Body of pancreas (tissue), 4 donors: Measurements from ENCODE around the gene CCDC87. TPM values are rescaled to one million over a fixed set of nuclear protein-coding genes. Genes with fewer than 3 reads are reported as not detected.
"Not testable (repeated sequence)": the region's sequence is repeated elsewhere in the genome, so short reads cannot be mapped to it uniquely, and the experiment has no call there.

Source experiments
- ATAC-seq: fragments of 150-250 bp; one replicate; pipeline ENCODE4 v1.9.1; 2016
- DNase-seq, 4 donors: peaks; one replicate each; pipeline ENCODE4 v3.0.0-alpha.2; 2019
- H3K27ac ChIP-seq, 4 donors: fragments of 200-600 bp; sonication (generic); 1 replicate in 3 of 4; 2 replicates in 1 of 4; pipeline versions ENCODE4 v1.5.1 to v1.6.1; 2016 to 2019; ENCODE audit warnings: mild to moderate bottlenecking in 1 of 4, mixed read lengths in 1 of 4, moderate library complexity in 1 of 4
- H3K27me3 ChIP-seq, 2 donors: fragments of 200-600 bp; sonication (generic); one replicate each; pipeline ENCODE4 v1.6.0; 2016; ENCODE audit warnings: mild to moderate bottlenecking in 1 of 2
- H3K36me3 ChIP-seq, 2 donors: fragments of 200-600 bp; sonication (generic); replicated peaks in 1 of 2; 2 replicates each; pipeline ENCODE4 v1.5.1; 2016; ENCODE audit warnings: low read depth in 2 of 2; ENCODE audit not compliant: insufficient read depth in 1 of 2
- H3K4me1 ChIP-seq: fragments of 200-600 bp; sonication (generic); one replicate; pipeline ENCODE4 v1.6.0; 2016
- H3K4me3 ChIP-seq, 2 donors: fragments of 200-600 bp; sonication (generic); 1 replicate in 1 of 2; 2 replicates in 1 of 2; pipeline ENCODE4 v1.5.1; 2016 to 2019
- H3K9me3 ChIP-seq, 3 donors: fragments of 200-600 bp; sonication (generic); 1 replicate in 2 of 3; 2 replicates in 1 of 3; pipeline ENCODE4 v1.5.1; 2016
- POLR2A ChIP-seq, 3 donors: fragments of 450-650 bp; IDR thresholded peaks; one replicate each; pipeline ENCODE4 v1.6.1; 2016; ENCODE audit warnings: antibody characterized with exemption in 3 of 3, mild to moderate bottlenecking in 2 of 3
- WGBS, 2 donors: methylation state at CpG; one replicate each; pipeline ENCODE4 v1.1.5; 2017; 5-methylcytosine and 5-hydroxymethylcytosine counted together
- intact Hi-C: fragments of 100-400 bp; cut with DNase I; formaldehyde crosslinking; loops from one replicate; pipeline ENCODE4 v1.15.1; 2023
- total RNA-seq, 2 donors: library from RNA; depleted of rRNA; stranded (reverse); fragments of >200 nt; gene quantifications; one replicate each; pipeline ENCODE4 v1.1.0, GENCODE V29; 2016
- TF ChIP-seq, protein P1 (sequence below), 7 experiments: fragments of 450-650 bp in 4 of 7; fragments of 200-600 bp in 3 of 7; sonication (generic) in 3 of 7; IDR thresholded peaks; one replicate each; pipeline ENCODE4 v1.5.1; 2016 to 2019; ENCODE audit warnings: antibody characterized with exemption in 7 of 7

Gene CCDC87
- total RNA-seq, 2 donors from 2014 or later, result under 0.01 TPM; not detected in 1

DNA sequence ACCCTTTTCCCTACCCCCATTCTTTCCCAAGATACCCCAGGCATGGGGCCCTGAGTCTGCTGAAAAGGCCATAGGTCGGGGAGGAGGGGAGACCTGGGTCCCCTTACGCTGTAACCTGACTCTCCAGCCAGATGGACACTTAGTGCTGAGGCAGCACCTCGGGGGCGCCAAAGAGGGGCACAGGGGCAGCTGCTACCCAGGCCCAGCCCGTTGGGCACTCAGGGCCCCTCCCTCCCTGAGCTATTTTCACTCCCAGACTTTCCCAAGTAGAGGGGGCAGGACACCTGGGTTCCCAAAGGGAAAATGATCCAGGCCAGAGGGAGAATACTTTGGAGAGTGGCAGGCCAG, 45.2 kb downstream of the CCDC87 start:
- no peak overlapping the region for H3K27ac ChIP-seq
- DNase-seq (no peak), ATAC-seq (no peak)
- H3K9me3 ChIP-seq, result no peaks in the 10 kb centered on the region
- no peak overlapping the region for H3K4me3 ChIP-seq
- TF ChIP-seq, protein P1, sequence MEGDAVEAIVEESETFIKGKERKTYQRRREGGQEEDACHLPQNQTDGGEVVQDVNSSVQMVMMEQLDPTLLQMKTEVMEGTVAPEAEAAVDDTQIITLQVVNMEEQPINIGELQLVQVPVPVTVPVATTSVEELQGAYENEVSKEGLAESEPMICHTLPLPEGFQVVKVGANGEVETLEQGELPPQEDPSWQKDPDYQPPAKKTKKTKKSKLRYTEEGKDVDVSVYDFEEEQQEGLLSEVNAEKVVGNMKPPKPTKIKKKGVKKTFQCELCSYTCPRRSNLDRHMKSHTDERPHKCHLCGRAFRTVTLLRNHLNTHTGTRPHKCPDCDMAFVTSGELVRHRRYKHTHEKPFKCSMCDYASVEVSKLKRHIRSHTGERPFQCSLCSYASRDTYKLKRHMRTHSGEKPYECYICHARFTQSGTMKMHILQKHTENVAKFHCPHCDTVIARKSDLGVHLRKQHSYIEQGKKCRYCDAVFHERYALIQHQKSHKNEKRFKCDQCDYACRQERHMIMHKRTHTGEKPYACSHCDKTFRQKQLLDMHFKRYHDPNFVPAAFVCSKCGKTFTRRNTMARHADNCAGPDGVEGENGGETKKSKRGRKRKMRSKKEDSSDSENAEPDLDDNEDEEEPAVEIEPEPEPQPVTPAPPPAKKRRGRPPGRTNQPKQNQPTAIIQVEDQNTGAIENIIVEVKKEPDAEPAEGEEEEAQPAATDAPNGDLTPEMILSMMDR (IDR thresholded peaks at IDR 0.05), result no peak
- TF ChIP-seq POLR2A (IDR thresholded peaks at IDR 0.05), result no peak
- no peaks in the 10 kb centered on the region for H3K36me3 ChIP-seq
- WGBS, 2 donors, result 41 to 65% methylated on average over 3 to 5 of the region's 5 CpGs
- H3K27me3 ChIP-seq, result no peaks in the 10 kb centered on the region
- intact Hi-C loops, result no loop called here
- peaks cover 21% of the 10 kb centered on the region for H3K4me1 ChIP-seq

DNA sequence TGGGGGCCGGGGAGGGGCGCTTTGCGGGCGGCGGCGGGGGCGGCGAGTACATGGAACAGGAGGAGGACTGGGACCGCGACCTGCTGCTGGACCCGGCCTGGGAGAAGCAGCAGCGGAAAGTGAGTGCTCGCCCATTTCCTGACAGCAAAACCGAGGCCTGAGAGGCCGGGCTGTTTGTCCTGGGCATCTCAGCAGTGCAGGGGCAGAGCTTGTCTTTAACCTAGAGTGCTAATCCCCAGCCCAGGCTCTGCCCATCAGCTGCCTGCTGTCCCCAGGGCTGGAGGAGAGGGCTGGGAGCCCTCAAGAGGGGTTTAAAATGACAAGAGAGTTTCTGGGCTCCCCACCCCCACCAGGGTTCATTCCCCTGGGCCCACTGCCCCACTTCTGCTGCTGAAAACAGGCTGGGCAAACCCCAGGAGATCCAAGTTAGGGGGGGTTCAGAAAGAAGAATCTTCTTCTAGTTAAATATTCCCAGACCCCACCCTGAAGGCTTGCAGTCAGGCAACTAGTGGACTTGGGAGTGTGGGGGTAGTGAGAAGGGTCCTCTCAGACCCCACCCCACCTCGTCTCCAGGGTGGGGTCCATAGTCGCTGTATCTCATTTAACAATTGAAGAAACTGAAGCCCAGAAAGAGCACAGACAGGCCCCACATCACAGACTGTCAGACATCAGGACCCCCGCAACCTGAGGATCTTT, 45.7 kb downstream of the CCDC87 start:
- Histone ChIP-seq H3K27me3 (no peaks in the 10 kb centered on the region), H3K36me3 (no peaks in the 10 kb centered on the region), H3K9me3 (no peaks in the 10 kb centered on the region), H3K27ac (no peak overlapping the region), H3K4me1 (peaks cover 21% of the 10 kb centered on the region), H3K4me3 (no peak overlapping the region)
- 37 to 59% methylated on average over 3 to 15 of the region's 18 CpGs for WGBS, 2 donors
- DNase-seq (no peak), ATAC-seq (no peak)
- TF ChIP-seq POLR2A (IDR thresholded peaks at IDR 0.05), result no peak
- TF ChIP-seq, protein P1 (IDR thresholded peaks at IDR 0.05), result no peak
- intact Hi-C loops, result no loop called here

DNA sequence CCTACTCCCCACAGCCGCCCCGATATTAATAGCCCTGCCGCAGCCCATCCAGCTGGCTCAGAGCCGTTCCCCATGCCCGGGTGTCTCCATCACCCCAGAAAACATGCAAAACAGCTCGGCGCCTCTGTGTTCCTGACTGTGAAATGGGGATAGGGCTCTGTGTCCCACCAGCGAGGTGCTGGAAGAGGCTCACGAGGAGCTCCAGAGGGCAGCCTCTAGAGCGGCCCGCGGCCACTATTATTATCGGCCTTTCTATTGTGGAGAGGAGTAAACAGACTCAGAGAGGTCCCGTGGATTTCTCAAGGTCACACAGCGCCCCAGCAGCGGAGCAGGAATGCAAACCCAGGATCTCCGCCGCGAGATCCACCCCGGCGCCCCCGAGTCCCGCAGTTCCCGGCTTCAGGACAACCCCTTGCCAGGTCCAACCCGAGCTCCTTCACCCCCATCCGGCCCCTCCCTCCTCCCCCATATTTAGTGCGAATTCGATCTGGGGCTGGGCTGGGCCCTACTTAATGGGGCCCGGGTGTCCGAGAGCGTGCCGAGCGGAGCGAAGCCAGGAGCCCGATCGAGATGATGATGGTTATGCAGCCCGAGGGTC, 46.4 kb downstream of the CCDC87 start, which contains the start of gene ACTN3:
ACTN3 (plus strand) TSS at position 536 of the 598 bp plus-strand sequence; CDS start at position 571, 35 bp downstream.
- no peak for ATAC-seq
- DNase-seq, result peak; percentile 24 to 33 (median 32)
- intact Hi-C loops, result no loop called here
- Histone ChIP-seq H3K27me3 (no peaks in the 10 kb centered on the region), H3K27ac (peak within 1 kb of the TSS in 2 of 4 donors; percentile 80 to 81), H3K36me3 (peaks cover 0 to 3% of the 10 kb centered on the region in 2 donors), H3K9me3 (no peaks in the 10 kb centered on the region), H3K4me1 (peaks cover 21% of the 10 kb centered on the region), H3K4me3 (peak within 1 kb of the TSS; percentile 35 to 79)
- TF ChIP-seq, protein P1 (IDR thresholded peaks at IDR 0.05), result no peak
- TF ChIP-seq POLR2A (IDR thresholded peaks at IDR 0.05), result no peak
- WGBS, 2 donors, result 3% methylated on average over 19 to 37 of the region's 37 CpGs

DNA sequence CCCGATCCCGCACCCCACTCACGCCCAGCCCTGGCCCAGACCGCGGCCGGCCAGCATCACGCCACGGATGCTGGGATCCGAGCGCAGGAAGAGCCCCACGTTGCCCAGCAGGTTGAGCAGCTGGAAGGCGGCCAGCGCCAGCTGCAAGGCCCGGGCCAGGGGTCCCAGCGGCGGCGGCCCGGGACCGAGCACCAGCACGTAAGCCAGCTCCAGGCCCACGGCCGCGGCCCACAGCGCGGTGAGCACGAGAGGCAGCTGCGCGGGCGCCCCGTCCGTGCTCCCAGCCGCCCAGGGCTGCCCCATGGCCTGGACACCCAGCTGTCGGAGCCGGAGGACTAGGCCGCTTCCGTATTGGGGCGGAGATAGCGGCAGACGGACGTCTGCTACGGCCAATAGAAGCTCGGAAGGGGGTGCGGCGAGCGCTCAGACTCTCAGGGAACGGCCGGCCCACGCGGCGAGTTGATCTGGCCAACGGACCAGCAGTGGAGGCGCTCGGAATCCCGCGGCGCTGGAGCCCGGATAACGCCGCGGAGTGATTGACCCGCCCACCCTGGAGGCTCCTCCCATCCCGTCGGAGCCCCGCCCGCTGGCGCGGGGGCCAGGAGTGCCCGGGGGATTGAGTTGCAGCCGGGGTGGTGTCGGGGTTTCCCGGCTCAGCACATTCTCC, 47.0 kb downstream of the CCDC87 start, which contains the start of gene ZDHHC24:
ZDHHC24 (minus strand) TSS at position 348 of the 667 bp plus-strand sequence; CDS start at position 303, 45 bp downstream.
- TF ChIP-seq, protein P1 (IDR thresholded peaks at IDR 0.05), result peak in 1 of 7 experiments; percentile 2
- peak; percentile 69 to 82 (median 76) for TF ChIP-seq POLR2A (IDR thresholded peaks at IDR 0.05)
- no peaks in the 10 kb centered on the region for H3K9me3 ChIP-seq
- 0% methylated on average over 17 to 69 of the region's 71 CpGs for WGBS, 2 donors
- DNase-seq (peak; percentile 97 to 98 (median 98)), ATAC-seq (peak; percentile 97)
- peaks cover 0 to 4% of the 10 kb centered on the region in 2 donors for H3K36me3 ChIP-seq
- peaks cover 21% of the 10 kb centered on the region for H3K4me1 ChIP-seq
- no peaks in the 10 kb centered on the region for H3K27me3 ChIP-seq
- H3K27ac ChIP-seq, result peak within 1 kb of the TSS in 2 of 4 donors; percentile 80 to 81
- peak within 1 kb of the TSS; percentile 35 to 79 for H3K4me3 ChIP-seq
- intact Hi-C loops, result no loop called here

DNA sequence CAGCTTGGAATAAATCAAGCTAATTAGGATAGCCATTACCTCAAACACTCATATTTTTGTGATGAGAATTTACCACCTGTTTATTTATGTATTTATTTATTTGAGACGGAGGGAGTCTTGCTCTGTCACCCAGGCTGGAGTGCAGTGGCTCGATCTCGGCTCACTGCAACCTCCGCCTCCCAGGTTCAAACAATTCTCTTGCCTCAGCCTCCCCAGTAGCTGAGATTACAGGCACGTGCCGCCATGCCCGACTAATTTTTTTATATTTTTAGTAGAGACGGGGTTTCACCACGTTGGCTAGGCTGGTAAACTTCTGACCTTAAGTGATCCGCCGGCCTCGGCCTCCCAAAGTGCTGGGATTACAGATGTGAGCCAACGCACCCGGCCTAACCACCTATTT, 47.9 kb downstream of the CCDC87 start:
- DNase-seq, H3K27ac ChIP-seq, H3K36me3 ChIP-seq, ATAC-seq, intact Hi-C loops, H3K27me3 ChIP-seq, H3K9me3 ChIP-seq: not testable (repeated sequence)
- WGBS, 2 donors, result 44 to 51% methylated on average over 14 of the region's 14 CpGs
- Histone ChIP-seq H3K4me1 (peaks cover 21% of the 10 kb centered on the region), H3K4me3 (peak overlapping the region in 1 of 2 donors; percentile 35)
